ENCODE measurements around the gene MYO10. TPM values are rescaled to one million over a fixed set of nuclear protein-coding genes. Genes with fewer than 3 reads are reported as not detected.

The MYO10 gene
- total RNA-seq, 2 donors from 2014 or later, result 40.0 to 89.2 TPM

DNA sequence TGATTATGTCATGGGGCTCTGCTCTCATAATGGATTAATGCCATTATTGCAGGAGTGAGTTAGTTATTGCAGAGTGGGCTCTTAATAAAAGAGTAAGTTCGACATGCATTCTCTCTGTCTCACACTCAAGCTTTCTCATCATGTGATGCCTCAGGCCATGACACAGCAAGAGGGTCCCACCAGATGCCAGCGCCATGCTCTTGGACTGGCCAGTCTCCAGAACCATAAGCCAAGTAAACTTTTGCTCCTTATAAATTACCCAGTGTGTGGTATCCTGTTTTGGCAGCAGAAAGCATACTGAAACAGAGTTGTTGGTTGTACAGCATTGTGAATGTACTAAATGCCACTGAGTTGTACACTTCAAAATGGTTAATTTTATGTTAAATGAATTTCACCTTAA, 138.1 kb downstream of the MYO10 start:
- no peaks in the 10 kb centered on the region for H3K27me3 Mint-ChIP-seq (ENCODE audit: insufficient read depth)
- Histone ChIP-seq H3K4me1 (ENCODE audit: control insufficient read depth, insufficient read depth, low read length) (no peaks in the 10 kb centered on the region), H3K9ac (ENCODE audit: extremely low read depth, low read length, poor library complexity, severe bottlenecking) (no peak overlapping the region), H3K36me3 (ENCODE audit: control insufficient read depth, insufficient read depth, low read length) (peaks cover 26% of the 10 kb centered on the region), H3K27ac (ENCODE audit: low read depth, low read length) (no peak overlapping the region), H3K4me3 (ENCODE audit: low read length) (no peak overlapping the region), H3K9me3 (ENCODE audit: control insufficient read depth, low read length) (no peaks in the 10 kb centered on the region), H3K27me3 (ENCODE audit: control insufficient read depth, insufficient read depth, low read length, poor library complexity, severe bottlenecking) (no peaks in the 10 kb centered on the region)
- H3K4me3 Mint-ChIP-seq, result no peak overlapping the region
- no peak for DNase-seq
- H3K4me1 Mint-ChIP-seq, result peaks cover 9% of the 10 kb centered on the region
- WGBS, 2 experiments (ENCODE audit: insufficient coverage in 1 of 2, insufficient read length in 1 of 2), result 98 to 100% methylated on average over 1 to 2 of the region's 2 CpGs
- peaks cover 18% of the 10 kb centered on the region for H3K36me3 Mint-ChIP-seq (ENCODE audit: low read depth)
- H3K27ac Mint-ChIP-seq, result no peak overlapping the region
- H3K9me3 Mint-ChIP-seq, result peaks cover 2% of the 10 kb centered on the region
- TF ChIP-seq, protein P1, sequence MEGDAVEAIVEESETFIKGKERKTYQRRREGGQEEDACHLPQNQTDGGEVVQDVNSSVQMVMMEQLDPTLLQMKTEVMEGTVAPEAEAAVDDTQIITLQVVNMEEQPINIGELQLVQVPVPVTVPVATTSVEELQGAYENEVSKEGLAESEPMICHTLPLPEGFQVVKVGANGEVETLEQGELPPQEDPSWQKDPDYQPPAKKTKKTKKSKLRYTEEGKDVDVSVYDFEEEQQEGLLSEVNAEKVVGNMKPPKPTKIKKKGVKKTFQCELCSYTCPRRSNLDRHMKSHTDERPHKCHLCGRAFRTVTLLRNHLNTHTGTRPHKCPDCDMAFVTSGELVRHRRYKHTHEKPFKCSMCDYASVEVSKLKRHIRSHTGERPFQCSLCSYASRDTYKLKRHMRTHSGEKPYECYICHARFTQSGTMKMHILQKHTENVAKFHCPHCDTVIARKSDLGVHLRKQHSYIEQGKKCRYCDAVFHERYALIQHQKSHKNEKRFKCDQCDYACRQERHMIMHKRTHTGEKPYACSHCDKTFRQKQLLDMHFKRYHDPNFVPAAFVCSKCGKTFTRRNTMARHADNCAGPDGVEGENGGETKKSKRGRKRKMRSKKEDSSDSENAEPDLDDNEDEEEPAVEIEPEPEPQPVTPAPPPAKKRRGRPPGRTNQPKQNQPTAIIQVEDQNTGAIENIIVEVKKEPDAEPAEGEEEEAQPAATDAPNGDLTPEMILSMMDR (conservative IDR thresholded peaks at IDR 0.05), result no peak

DNA sequence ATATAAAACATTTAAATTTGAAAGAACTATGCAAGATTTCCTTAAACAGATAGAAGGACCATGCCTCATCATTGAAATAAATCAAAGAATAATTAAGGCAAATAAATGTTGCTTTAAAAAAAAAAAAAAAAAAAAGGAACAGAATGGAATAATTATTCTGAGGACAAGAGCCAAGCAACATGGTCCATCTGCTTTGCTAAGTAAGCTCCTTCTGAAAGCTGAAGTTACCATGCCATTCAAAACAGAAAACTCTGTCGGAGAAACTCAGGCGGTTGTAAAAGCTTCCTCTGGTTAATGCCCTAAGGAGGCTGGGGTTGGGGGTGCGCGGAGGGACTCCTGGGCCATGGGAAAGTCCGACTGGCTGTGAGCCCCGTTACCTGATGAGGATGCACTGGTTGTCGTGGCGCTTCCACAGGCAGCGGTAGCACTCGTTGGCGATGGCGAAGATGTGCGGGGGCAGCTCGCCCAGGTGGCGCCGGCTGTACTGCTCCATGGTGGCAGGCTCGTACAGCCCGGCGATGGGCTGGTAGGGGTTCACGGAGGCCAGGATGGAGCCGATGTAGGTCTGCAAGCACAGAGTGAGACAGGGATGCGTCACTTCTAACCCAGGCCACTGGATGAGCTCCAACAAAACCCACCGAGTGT, 141.7 kb downstream of the MYO10 start:
- Histone ChIP-seq H3K9ac (ENCODE audit: extremely low read depth, low read length, poor library complexity, severe bottlenecking) (no peak overlapping the region), H3K4me1 (ENCODE audit: control insufficient read depth, insufficient read depth, low read length) (no peaks in the 10 kb centered on the region), H3K9me3 (ENCODE audit: control insufficient read depth, low read length) (no peaks in the 10 kb centered on the region), H3K4me3 (ENCODE audit: low read length) (no peak overlapping the region), H3K27ac (ENCODE audit: low read depth, low read length) (no peak overlapping the region), H3K36me3 (ENCODE audit: control insufficient read depth, insufficient read depth, low read length) (peaks cover 52% of the 10 kb centered on the region), H3K27me3 (ENCODE audit: control insufficient read depth, insufficient read depth, low read length, poor library complexity, severe bottlenecking) (no peaks in the 10 kb centered on the region)
- H3K27me3 Mint-ChIP-seq (ENCODE audit: insufficient read depth), result no peaks in the 10 kb centered on the region
- DNase-seq, result no peak
- TF ChIP-seq, protein P1 (conservative IDR thresholded peaks at IDR 0.05), result no peak
- H3K36me3 Mint-ChIP-seq (ENCODE audit: low read depth), result peaks cover 26% of the 10 kb centered on the region
- peaks cover 3% of the 10 kb centered on the region for H3K4me1 Mint-ChIP-seq
- H3K27ac Mint-ChIP-seq, result no peak overlapping the region
- 92 to 96% methylated on average over 20 to 23 of the region's 23 CpGs for WGBS, 2 experiments (ENCODE audit: insufficient coverage in 1 of 2, insufficient read length in 1 of 2)
- peaks cover 2% of the 10 kb centered on the region for H3K9me3 Mint-ChIP-seq
- no peak overlapping the region for H3K4me3 Mint-ChIP-seq

DNA sequence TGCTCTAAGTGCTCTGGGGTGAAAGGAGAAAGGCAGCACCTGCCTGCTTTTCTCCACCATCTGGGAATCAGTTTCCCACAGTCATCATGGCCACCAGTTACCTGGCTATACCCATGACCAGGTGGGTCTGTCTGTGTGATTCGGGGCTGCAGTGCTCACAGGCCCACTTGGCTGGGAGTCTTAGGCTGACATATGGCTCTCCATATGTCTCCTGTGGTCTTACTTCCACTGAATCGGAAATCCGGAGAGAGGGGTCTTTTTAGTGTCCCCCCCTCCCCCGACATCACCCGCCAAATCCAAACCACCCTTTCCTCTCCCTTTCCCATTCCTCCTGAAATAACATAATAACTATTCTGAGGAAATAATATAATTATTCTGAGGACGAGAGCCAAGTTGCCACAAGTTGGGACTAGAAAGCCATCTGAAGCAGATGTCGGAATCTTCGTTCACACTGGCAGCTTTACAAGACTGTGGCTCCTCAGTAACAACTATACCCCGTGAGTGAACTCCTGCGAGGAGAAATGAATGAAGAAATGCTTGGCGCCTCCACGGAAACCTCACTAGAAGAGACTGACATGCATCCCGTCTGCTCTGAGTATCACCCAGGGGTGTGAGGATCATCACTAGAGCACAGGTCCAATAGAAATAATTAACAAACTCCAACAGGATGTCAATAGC, 143.4 kb downstream of the MYO10 start:
- TF ChIP-seq, protein P1 (conservative IDR thresholded peaks at IDR 0.05), result no peak
- DNase-seq, result no peak
- H3K36me3 Mint-ChIP-seq (ENCODE audit: low read depth), result peaks cover 29% of the 10 kb centered on the region
- H3K27ac ChIP-seq (ENCODE audit: low read depth, low read length), result no peak overlapping the region
- no peak overlapping the region for H3K9ac ChIP-seq (ENCODE audit: extremely low read depth, low read length, poor library complexity, severe bottlenecking)
- no peak overlapping the region for H3K27ac Mint-ChIP-seq
- no peak overlapping the region for H3K4me3 ChIP-seq (ENCODE audit: low read length)
- H3K4me3 Mint-ChIP-seq, result no peak overlapping the region
- WGBS, 2 experiments (ENCODE audit: insufficient coverage in 1 of 2, insufficient read length in 1 of 2), result 85 to 88% methylated on average over 7 to 11 of the region's 13 CpGs
- H3K27me3 Mint-ChIP-seq (ENCODE audit: insufficient read depth), result no peaks in the 10 kb centered on the region
- no peaks in the 10 kb centered on the region for H3K9me3 Mint-ChIP-seq
- H3K4me1 Mint-ChIP-seq, result peaks cover 3% of the 10 kb centered on the region
- no peaks in the 10 kb centered on the region for H3K4me1 ChIP-seq (ENCODE audit: control insufficient read depth, insufficient read depth, low read length)
- peaks cover 63% of the 10 kb centered on the region for H3K36me3 ChIP-seq (ENCODE audit: control insufficient read depth, insufficient read depth, low read length)
- H3K9me3 ChIP-seq (ENCODE audit: control insufficient read depth, low read length), result no peaks in the 10 kb centered on the region
- no peaks in the 10 kb centered on the region for H3K27me3 ChIP-seq (ENCODE audit: control insufficient read depth, insufficient read depth, low read length, poor library complexity, severe bottlenecking)

Data from endodermal cell (in vitro differentiated cells).